ENCODE results near the gene ATG9A. TPM values are rescaled to one million over a fixed set of nuclear protein-coding genes. Genes with fewer than 3 reads are reported as not detected.
"Not testable (repeated sequence)": the region's sequence is repeated elsewhere in the genome, so short reads cannot be mapped to it uniquely, and the experiment has no call there.

ATG9A gene
- 10 to 100 TPM; 60.2 to 66.0 TPM for total RNA-seq
- long read RNA-seq, partial matches to known transcripts: 32 of 50 reads
- long read RNA-seq, other reads (novel, unspliced or antisense): 9 of 50 reads

GRCh38 chr2:219229305-219230058, at the start of gene ATG9A, which contains the start of gene ANKZF1:
TSS of gene ATG9A (minus strand) at chr2:219229636. CDS start at chr2:219228024, 1,612 bp downstream.
TSS of gene ANKZF1 (plus strand) at chr2:219229806. CDS start at chr2:219230258, 452 bp downstream.
- ATAC-seq (peak; percentile 93), DNase-seq (peak; percentile 98 to 99)
- intact Hi-C loops (cut with DNase I, micrococcal nuclease): no loop called here

GRCh38 chr2:219278655-219279150, 49.3 kb upstream of the ATG9A start:
- ATAC-seq (peak; percentile 40), DNase-seq (no peak)
- intact Hi-C loops (cut with DNase I, micrococcal nuclease): no loop called here

GRCh38 chr2:219277703-219278654, 48.5 kb upstream of the ATG9A start:
- intact Hi-C loops (cut with DNase I, micrococcal nuclease): no loop called here
- peak; percentile 48 for ATAC-seq
- peak; percentile 69 to 85 for DNase-seq

- DNase-seq (no peak), ATAC-seq (no peak)
- intact Hi-C loops (cut with DNase I, micrococcal nuclease): no loop called here
These were observed 45.0 kb upstream of the ATG9A start for GRCh38 chr2:219274361-219274921.

GRCh38 chr2:219273937-219274336, 44.5 kb upstream of the ATG9A start:
- ATAC-seq: no peak
- intact Hi-C loops (cut with DNase I, micrococcal nuclease): no loop called here
- DNase-seq: no peak

- intact Hi-C loops (cut with DNase I, micrococcal nuclease): no loop called here
- ATAC-seq (no peak), DNase-seq (no peak)
These were observed 43.6 kb upstream of the ATG9A start for GRCh38 chr2:219272995-219273394.

- ATAC-seq: no peak
- no peak for DNase-seq
- intact Hi-C loops (cut with DNase I, micrococcal nuclease): no loop called here
These were observed 42.9 kb upstream of the ATG9A start for GRCh38 chr2:219272356-219272755.

- DNase-seq: no peak
- no peak for ATAC-seq
- intact Hi-C loops (cut with DNase I, micrococcal nuclease): no loop called here
These were observed 41.6 kb upstream of the ATG9A start for GRCh38 chr2:219271021-219271420.

GRCh38 chr2:219270055-219270372, 40.6 kb upstream of the ATG9A start:
- no peak for ATAC-seq
- intact Hi-C loops (cut with DNase I, micrococcal nuclease): no loop called here
- no peak for DNase-seq

- intact Hi-C loops (cut with DNase I, micrococcal nuclease): no loop called here
- DNase-seq (peak; percentile 72 to 80), ATAC-seq (peak; percentile 99)
These were observed 40.1 kb upstream of the ATG9A start for GRCh38 chr2:219269362-219270054.

- intact Hi-C loops (cut with DNase I, micrococcal nuclease): no loop called here
- ATAC-seq (no peak), DNase-seq (no peak)
These were observed 38.9 kb upstream of the ATG9A start for GRCh38 chr2:219268294-219268693.

GRCh38 chr2:219266886-219267285, 37.5 kb upstream of the ATG9A start:
- intact Hi-C loops (cut with DNase I, micrococcal nuclease): no loop called here
- ATAC-seq (no peak), DNase-seq (no peak)

- DNase-seq (no peak), ATAC-seq (no peak)
- intact Hi-C loops (cut with DNase I, micrococcal nuclease): no loop called here
These were observed 36.8 kb upstream of the ATG9A start for GRCh38 chr2:219266232-219266631.

- DNase-seq (no peak), ATAC-seq (no peak)
- intact Hi-C loops (cut with DNase I, micrococcal nuclease): no loop called here
These were observed 31.8 kb upstream of the ATG9A start for GRCh38 chr2:219261024-219261855.

GRCh38 chr2:219258942-219259341, 29.5 kb upstream of the ATG9A start:
- ATAC-seq; DNase-seq; intact Hi-C loops (cut with DNase I, micrococcal nuclease): not testable (repeated sequence)

- peak; percentile 1 for ATAC-seq
- intact Hi-C loops (cut with DNase I, micrococcal nuclease): no loop called here
- no peak for DNase-seq
These were observed 25.3 kb upstream of the ATG9A start for GRCh38 chr2:219254590-219255201.

Measured in left colon (tissue), 2 donors.